Measurements from ENCODE around the gene SLC49A4.

DNA sequence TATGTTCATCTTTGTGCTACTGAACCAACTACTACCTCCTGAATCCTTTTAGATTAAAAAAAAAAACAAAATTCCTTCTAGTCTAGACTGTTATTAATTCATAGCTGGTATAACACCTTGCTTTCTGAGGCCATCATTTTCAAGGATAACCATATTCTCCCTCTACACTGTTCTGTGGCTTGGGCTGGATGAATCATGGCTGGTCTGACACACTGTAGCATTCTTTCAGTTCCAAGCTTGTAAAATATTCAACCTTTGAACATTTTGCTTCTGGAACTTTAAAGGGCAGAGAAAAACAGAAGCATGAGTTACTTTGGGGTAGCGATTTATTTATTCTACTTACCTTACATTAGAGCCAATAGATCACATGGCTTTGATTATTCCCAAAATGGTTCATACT lies 8.8 kb upstream of the SLC49A4 start:
- TF ChIP-seq POLR2A (IDR thresholded peaks at IDR 0.05): no peak
- TF ChIP-seq, protein P1, sequence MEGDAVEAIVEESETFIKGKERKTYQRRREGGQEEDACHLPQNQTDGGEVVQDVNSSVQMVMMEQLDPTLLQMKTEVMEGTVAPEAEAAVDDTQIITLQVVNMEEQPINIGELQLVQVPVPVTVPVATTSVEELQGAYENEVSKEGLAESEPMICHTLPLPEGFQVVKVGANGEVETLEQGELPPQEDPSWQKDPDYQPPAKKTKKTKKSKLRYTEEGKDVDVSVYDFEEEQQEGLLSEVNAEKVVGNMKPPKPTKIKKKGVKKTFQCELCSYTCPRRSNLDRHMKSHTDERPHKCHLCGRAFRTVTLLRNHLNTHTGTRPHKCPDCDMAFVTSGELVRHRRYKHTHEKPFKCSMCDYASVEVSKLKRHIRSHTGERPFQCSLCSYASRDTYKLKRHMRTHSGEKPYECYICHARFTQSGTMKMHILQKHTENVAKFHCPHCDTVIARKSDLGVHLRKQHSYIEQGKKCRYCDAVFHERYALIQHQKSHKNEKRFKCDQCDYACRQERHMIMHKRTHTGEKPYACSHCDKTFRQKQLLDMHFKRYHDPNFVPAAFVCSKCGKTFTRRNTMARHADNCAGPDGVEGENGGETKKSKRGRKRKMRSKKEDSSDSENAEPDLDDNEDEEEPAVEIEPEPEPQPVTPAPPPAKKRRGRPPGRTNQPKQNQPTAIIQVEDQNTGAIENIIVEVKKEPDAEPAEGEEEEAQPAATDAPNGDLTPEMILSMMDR (IDR thresholded peaks at IDR 0.05): no peak

All from esophagus squamous epithelium (tissue), 4 donors.